Panc1 (cell line): ENCODE data around the gene APMAP.

Source experiments
- POLR2AphosphoS5 ChIP-seq: IDR thresholded peaks from 2 replicates; pipeline ENCODE4 v1.6.1; 2012; ENCODE audit warnings: mild to moderate bottlenecking, low read depth, low read length, moderate library complexity
- SIN3A ChIP-seq: IDR thresholded peaks from 2 replicates; pipeline ENCODE4 v1.6.1; 2012; ENCODE audit warnings: low read depth, mild to moderate bottlenecking, low read length, moderate library complexity, borderline replicate concordance; ENCODE audit not compliant: insufficient read depth
- TCF7L2 ChIP-seq: IDR thresholded peaks from 2 replicates; pipeline ENCODE4 v1.6.1; 2011; ENCODE audit warnings: mild to moderate bottlenecking, low read depth, low read length, inconsistent platforms
- TF ChIP-seq, protein P1 (sequence below): fragments of 450-650 bp; IDR thresholded peaks from 2 replicates; pipeline ENCODE4 v1.5.1; 2017; ENCODE audit warnings: mild to moderate bottlenecking
- TF ChIP-seq, protein P2 (sequence below), 2 experiments: IDR thresholded peaks; 2 replicates each; pipeline ENCODE4 v1.6.1; 2011 to 2012; ENCODE audit warnings: low read depth in 2 of 2, control low read depth in 1 of 2, low read length in 1 of 2, mild to moderate bottlenecking in 1 of 2, moderate library complexity in 1 of 2; ENCODE audit not compliant: insufficient read depth in 1 of 2

DNA sequence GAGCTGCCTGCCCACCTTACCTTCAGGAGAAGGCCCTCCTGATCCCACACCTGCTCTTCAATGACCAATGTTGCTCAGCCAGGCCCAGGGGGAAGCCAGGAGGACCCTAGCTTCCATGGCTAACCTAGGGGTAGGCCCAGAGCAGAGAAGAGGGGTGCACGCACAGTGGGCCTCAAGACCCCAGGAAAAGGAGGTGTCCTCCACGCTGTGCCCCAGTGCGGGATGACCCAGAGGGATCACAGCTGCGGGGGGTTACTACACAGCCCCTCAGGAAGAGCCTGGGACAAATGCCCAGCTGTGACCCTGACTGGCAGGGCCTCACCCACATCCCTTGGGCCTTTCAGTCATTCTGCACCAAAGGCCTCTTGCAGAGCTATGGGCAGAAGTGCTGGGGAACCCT is 31.6 kb upstream of the APMAP start:
- TF ChIP-seq, protein P1, sequence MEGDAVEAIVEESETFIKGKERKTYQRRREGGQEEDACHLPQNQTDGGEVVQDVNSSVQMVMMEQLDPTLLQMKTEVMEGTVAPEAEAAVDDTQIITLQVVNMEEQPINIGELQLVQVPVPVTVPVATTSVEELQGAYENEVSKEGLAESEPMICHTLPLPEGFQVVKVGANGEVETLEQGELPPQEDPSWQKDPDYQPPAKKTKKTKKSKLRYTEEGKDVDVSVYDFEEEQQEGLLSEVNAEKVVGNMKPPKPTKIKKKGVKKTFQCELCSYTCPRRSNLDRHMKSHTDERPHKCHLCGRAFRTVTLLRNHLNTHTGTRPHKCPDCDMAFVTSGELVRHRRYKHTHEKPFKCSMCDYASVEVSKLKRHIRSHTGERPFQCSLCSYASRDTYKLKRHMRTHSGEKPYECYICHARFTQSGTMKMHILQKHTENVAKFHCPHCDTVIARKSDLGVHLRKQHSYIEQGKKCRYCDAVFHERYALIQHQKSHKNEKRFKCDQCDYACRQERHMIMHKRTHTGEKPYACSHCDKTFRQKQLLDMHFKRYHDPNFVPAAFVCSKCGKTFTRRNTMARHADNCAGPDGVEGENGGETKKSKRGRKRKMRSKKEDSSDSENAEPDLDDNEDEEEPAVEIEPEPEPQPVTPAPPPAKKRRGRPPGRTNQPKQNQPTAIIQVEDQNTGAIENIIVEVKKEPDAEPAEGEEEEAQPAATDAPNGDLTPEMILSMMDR = no peak
- TF ChIP-seq, protein P2, sequence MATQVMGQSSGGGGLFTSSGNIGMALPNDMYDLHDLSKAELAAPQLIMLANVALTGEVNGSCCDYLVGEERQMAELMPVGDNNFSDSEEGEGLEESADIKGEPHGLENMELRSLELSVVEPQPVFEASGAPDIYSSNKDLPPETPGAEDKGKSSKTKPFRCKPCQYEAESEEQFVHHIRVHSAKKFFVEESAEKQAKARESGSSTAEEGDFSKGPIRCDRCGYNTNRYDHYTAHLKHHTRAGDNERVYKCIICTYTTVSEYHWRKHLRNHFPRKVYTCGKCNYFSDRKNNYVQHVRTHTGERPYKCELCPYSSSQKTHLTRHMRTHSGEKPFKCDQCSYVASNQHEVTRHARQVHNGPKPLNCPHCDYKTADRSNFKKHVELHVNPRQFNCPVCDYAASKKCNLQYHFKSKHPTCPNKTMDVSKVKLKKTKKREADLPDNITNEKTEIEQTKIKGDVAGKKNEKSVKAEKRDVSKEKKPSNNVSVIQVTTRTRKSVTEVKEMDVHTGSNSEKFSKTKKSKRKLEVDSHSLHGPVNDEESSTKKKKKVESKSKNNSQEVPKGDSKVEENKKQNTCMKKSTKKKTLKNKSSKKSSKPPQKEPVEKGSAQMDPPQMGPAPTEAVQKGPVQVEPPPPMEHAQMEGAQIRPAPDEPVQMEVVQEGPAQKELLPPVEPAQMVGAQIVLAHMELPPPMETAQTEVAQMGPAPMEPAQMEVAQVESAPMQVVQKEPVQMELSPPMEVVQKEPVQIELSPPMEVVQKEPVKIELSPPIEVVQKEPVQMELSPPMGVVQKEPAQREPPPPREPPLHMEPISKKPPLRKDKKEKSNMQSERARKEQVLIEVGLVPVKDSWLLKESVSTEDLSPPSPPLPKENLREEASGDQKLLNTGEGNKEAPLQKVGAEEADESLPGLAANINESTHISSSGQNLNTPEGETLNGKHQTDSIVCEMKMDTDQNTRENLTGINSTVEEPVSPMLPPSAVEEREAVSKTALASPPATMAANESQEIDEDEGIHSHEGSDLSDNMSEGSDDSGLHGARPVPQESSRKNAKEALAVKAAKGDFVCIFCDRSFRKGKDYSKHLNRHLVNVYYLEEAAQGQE (IDR thresholded peaks at IDR 0.05; ENCODE audit: insufficient read depth in 1 of 2, low read depth in 2 of 2, low read length in 1 of 2) = no peak
- TF ChIP-seq POLR2AphosphoS5 = no peak
- no peak for TF ChIP-seq SIN3A
- no peak for TF ChIP-seq TCF7L2
